T47D (cell line): Measurements from ENCODE around the gene GMPPB.

Experiments
- DNase-seq, 2 experiments: peaks; one replicate each; pipeline versions ENCODE4 v3.0.0 to v3.0.0-alpha.2; 2011 to 2012; ENCODE audit warnings: low read depth in 1 of 2, low spot score in 1 of 2
- JUND ChIP-seq: IDR thresholded peaks from 2 replicates; pipeline ENCODE4 v1.6.1; 2012; ENCODE audit warnings: low read depth
- in situ Hi-C: cut with HindIII; loops from 2 replicates; pipeline ENCODE4 v1.10.0; 2016; ENCODE audit warnings: low sequenced_read_pairs, low pct_unique_long_range_greater_than_20kb

GMPPB gene

DNA sequence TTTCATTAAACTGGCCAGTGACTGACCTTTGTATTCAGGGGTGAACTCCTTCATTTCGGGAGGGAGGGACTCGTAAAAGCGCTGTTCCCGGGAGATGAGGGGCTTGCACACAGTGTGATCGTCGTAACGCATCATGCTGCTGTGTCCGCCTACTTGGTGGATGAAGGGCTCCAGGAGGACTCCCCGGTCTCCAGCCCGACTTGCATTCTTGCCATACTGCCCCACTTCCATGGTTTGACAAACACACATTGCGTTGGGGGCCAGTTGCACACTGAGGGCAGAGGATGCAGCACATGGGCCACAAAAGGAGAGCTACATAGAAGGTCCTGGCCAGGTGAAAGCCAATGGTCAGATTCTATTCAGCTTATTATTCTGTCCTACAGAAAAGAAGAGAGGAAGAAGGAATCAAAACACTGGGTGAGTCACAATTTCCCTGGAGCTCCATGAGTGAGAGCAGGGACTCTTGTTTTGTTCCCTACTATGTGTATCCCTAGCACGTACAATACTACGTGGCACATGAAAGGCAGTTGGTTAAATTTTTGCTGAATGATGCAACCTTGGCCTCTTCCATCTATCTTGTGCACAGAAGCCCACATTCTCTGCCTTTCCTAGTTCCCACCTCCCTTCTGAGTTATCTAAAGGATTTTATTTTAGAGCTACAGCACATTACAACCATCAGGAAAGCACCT, 24.2 kb upstream of the GMPPB start:
- in situ Hi-C loops: no loop called here
- TF ChIP-seq JUND: no peak
- no peak for DNase-seq

DNA sequence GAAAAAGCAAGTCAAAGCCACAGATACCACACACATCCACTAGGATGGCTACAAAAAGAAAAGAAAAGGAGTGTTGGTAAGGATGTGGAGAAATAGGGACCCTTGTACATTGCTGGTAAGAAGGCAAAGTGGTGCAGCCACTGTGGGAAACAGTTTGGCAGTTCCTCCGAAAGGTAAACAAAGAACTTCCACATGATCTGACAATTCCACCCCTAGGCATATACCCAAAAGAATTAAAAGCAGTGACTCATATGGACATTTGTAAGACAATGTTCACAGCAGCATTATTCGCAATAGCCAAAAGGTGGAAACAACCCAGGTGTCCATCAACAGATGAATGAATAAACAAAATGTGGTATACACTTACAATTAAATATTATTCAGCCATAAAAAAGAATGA, 22.2 kb upstream of the GMPPB start:
- TF ChIP-seq JUND: no peak

DNA sequence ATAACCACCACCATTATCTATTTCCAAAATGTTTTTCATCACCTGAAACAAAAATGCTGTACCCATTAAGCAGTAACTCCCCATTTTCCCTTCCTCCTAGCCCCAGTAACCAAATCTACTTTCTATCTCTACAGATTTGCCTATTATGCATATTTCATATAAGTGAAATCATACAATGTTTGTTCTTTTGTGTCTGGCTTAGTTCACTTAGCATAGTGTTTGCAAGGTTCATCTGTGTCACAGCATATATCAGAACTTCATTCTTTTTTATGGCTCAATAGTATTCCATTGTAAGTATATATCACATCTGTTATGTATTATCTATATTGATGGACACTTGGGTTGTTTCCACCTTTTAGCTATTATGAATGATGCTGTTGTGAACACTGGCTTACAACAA, 16.7 kb upstream of the GMPPB start:
- no peak for DNase-seq
- in situ Hi-C loops: no loop called here
- no peak for TF ChIP-seq JUND

More for the DNA sequence above, 22.2 kb upstream of the GMPPB start:
- peak in 1 of 2 experiments; percentile 76 for DNase-seq
- in situ Hi-C loops: no loop called here

DNA sequence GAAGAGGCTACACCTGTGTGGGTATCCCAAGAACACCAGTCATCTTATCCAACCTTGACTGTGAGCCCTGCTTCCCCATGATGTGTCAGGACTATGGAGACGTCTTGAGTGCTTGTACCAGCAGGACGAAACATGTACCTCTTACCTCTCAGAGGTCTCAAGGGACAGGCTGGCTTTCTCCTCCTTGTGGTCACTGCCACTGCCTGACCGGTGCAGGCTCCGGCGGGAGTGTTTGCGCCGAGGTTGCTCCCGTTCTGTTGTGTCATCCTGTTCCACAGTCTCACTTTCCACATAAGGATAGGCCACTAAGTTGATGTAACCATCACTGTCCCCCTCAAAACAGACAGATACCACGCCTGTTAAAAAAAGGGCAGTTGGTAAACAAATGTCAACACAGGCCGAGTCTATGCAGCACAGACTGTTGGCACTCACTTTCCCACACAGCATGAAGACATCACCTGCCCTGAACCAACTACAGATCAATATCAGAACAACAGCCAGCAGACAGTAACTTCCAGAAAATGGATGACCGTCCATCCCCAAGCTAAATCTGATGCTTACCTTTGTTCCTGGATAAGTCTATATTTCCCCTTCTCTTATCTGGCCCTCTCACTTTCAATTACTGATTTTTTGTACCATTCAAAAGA, 14.4 kb upstream of the GMPPB start:
- DNase-seq: no peak
- in situ Hi-C loops: no loop called here

DNA sequence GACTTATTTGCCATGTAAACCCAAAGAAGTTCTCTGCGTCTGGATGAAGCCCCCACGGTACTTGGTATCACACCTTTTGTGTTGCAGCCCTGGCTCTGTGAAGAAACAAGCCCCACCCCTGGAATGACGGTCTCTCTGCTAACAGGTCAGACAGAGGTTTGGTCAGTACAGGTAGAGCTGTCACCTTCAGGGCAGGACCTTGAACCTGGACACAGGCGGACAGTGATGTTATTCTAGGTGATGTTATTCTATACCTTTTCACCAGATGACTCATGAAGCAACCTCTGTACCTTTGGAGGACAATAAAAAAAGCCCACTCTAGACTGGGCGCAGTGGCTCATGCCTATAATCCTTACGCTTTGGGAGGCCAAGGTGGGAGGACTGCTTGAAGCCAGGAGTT, 11.0 kb upstream of the GMPPB start:
- DNase-seq: no peak
- no peak for TF ChIP-seq JUND
- in situ Hi-C loops: no loop called here

More for the DNA sequence above, 14.4 kb upstream of the GMPPB start:
- TF ChIP-seq JUND: no peak

DNA sequence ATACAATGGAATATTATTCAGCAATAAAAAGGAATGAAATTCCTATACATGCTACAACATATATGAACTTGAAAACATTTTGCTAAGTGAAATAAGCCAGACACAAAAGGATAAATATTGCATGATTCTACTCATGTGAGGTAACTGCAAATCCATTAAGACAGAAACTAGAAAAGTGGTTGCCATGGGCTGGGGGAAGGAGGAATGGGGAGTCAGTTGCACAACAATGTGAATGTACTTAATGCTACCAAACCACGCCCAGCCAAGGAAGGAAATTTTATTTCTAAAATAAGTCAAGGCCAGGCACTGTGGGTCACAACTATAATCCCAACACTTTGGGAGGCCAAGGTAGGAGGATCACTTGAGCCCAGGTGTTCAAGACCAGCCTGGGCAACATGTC, 9.8 kb upstream of the GMPPB start:
- DNase-seq: no peak
- in situ Hi-C loops: no loop called here
- TF ChIP-seq JUND: no peak

DNA sequence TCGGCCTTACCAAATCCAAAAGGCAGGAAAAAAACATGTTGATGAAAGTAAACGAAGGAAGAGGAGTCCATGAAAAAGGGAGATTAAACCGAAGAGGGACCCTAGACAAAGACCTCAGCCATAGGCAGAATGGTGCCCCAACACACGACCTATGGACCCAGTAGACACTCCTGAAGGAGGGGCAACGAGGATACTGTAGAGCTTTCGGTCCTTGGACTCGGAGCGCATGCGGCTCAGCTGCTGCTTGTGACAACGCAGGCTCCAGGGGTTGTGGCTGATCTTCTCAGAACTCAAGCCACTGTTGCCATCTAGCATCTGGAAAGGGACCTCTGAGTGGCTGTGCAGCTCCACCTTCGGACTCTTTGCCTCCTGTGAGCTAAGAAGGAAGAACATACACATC, 8.8 kb upstream of the GMPPB start:
- in situ Hi-C loops: no loop called here
- DNase-seq: no peak
- no peak for TF ChIP-seq JUND

DNA sequence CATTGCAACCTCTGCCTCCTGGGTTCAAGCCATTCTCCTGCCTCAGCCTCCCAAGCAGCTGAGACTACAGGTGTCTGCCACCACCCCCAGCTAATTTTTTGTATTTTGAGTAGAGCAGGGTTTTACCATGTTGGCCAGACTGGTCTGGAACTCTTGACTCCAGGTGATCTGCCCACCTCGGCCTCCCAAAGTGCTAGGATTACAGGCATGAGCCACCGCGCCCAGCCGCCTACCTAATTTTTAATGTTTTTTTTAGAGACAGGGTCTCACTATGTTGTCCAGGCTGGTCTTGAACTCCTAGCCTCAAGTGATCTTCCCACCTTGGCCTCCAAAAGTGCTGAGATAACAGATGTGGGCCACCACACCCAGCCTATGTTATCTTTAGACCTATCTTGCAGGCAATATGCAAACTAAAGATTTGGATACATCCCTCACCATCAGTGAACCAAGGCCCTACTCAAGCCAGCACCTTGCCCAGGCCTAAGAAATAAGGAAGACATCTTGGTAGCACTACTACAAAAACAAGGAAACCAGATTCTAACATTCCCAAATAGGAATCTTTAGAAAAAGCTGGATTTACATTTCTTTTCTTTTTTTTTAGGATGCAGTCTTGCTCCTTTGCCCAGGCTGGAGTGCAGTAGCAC, 6.3 kb upstream of the GMPPB start:
- no peak for TF ChIP-seq JUND
- no peak for DNase-seq
- in situ Hi-C loops: no loop called here

DNA sequence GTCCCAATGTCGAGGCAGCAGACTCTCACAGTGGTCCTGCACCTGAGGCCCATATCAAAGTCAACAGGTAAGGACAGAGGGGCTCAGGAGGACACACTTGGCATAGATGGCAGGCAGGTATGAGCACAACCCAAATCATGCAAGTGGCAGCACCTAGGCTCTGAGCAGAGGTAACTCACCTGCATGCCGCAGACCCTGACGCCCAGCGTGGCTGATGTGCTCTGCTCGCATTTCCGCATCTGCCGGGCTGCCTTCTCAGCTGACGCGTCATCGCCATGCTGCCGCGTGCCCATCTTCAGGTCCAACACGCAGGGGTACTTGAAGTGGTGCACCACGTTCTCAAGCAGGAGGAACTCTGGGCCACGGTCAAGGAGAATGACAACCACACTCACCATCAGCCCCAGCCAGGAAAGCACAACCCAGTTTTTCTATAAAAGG, 4.2 kb upstream of the GMPPB start:
- TF ChIP-seq JUND: no peak
- in situ Hi-C loops: no loop called here
- DNase-seq: no peak

DNA sequence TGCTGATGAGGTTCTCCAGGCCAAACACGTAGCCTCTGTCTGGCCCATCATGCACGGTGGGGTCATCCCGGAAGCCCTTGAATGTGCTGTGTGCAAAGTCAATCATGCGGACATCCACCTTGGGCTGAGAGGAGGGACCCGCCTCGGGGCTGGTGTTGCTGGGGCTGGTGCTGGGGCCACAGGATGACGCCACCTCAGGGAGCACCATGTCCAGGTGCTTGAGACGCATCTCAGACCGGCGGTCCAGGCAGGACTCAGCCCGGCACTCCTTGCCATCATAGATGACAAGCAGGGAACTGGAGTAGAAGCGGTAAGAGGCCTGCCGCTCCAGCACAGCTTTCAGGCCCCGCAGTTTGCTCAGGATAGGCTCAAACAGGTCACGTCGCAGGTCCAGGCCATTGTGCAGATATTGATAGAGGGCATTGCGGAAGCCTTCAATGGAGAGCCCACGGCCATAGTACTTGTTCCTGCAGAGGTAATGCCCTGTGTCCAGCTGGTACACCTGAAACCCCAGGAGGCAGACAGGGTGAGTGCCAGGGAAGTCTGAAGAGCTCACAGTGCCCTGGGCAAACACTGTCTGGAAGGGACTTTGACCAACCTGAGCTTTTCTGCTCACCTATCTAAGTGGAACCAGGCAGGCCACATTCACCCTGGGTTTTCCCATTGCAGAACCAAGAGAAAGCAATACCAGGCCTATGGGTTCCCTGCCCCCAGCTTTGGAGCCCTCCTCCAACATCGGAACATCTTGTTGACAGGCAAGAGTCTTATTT, 3.6 kb upstream of the GMPPB start:
- no peak for DNase-seq
- no peak for TF ChIP-seq JUND
- in situ Hi-C loops: no loop called here

DNA sequence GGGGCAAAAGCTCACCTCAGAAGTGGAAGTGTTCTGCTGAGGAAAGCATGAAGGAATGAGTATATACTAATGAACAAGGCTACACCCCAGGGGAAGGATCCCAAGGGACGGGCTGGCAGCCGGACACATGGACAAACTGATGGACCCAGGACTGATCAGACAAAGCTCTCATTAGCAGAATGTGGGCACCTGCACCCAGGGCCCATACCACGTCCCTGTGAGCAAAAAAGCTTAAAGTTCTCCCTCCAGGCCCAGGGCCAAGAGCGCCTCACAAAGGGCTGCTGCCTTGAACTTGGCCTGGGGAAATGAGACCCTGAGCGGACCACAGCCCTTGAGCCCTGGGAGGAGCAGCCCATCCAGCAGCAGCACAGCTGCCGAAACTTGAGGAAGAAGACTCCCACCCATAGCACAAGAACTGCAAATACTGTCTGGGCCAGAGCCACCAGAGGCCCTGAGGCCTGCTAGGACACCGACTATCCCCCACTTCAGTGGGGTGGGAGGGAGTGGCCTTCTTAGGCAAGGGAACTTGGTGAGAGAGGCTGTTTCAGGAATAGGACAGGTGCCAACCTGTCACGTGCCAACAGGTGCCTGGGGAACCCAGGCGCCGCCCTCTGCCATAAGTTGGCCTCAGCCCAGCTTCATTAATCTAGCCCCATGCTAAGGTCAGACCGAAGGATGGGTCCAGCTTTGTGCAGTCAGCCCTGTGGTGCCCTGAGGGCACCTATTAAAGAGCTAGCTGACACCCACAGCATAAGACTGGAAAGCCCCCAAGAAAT, 2.3 kb upstream of the GMPPB start:
- in situ Hi-C loops: no loop called here
- TF ChIP-seq JUND: no peak
- DNase-seq: no peak

DNA sequence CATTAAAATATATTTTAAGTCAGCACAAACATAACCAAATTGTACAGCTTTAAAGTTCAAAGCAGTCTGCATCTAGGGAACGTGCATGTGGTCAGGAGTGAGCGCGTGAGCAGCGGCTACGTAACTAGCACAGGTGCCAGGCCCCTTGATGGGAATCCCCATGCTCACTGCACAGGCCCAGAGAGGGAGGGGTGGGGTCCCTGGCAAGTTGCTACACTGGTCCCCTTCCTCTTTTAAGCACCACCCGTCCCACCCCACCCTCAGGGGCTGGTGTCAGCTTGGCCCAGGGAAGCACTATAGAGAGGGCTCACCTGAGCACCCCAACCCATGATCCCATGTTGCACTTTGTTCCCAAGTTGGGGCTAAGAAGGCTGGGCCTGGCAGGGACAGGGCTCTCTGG, 835 bp upstream of the GMPPB start:
- DNase-seq: no peak
- TF ChIP-seq JUND: no peak
- in situ Hi-C loops: no loop called here

DNA sequence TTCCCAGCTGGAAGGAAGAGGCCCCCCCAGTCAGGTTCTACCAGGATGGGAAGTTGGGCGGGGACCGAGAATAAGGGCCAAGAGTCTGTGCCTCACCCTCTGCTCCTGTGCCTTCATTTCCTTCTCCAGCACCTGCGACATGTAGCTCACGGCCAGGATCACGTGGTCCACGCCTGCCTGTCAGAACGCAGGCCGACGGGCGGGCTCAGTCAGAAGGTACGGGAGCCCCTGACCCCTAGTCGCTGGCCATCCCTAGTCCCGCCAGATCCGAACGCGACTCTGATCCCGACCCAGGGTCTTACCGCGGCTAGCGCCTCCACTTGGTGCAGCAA, 489 bp downstream of the GMPPB start:
- no peak for TF ChIP-seq JUND
- in situ Hi-C loops: no loop called here
- DNase-seq: peak; percentile 67 to 72
